22Rv1 (cell line): ENCODE measurements around the gene ADGRD1.

ENCODE experiments used
- ZFX ChIP-seq: fragments of 450-650 bp; IDR thresholded peaks from 2 replicates; pipeline ENCODE4 v1.6.1; 2017; ENCODE audit warnings: antibody characterized with exemption, borderline replicate concordance
- TF ChIP-seq, protein P1 (sequence below): fragments of 450-650 bp; IDR thresholded peaks from 2 replicates; pipeline ENCODE4 v1.5.1; 2017; ENCODE audit warnings: mild to moderate bottlenecking

DNA sequence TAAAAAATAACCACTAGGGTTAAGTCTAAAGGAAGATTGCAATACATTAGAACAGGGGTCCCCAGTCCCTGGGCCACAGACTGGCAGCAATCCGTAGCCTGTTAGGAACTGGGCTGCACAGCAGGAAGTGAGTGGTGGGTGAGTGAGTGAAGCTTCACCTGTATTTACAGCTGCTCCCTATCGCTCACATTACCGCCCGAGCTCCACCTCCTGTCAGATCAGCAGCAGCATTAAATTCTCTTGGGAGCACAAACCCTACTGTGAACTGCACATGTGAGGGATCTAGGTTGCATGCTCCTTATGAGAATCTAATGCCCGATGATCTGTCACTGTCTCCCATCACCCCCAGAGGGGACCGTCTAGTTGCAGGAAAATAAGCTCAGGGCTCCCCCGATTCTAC, 15.5 kb downstream of the ADGRD1 start:
- TF ChIP-seq, protein P1, sequence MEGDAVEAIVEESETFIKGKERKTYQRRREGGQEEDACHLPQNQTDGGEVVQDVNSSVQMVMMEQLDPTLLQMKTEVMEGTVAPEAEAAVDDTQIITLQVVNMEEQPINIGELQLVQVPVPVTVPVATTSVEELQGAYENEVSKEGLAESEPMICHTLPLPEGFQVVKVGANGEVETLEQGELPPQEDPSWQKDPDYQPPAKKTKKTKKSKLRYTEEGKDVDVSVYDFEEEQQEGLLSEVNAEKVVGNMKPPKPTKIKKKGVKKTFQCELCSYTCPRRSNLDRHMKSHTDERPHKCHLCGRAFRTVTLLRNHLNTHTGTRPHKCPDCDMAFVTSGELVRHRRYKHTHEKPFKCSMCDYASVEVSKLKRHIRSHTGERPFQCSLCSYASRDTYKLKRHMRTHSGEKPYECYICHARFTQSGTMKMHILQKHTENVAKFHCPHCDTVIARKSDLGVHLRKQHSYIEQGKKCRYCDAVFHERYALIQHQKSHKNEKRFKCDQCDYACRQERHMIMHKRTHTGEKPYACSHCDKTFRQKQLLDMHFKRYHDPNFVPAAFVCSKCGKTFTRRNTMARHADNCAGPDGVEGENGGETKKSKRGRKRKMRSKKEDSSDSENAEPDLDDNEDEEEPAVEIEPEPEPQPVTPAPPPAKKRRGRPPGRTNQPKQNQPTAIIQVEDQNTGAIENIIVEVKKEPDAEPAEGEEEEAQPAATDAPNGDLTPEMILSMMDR = no peak
- no peak for TF ChIP-seq ZFX
